Measurements from ENCODE around the gene MST1.

The MST1 gene

DNA sequence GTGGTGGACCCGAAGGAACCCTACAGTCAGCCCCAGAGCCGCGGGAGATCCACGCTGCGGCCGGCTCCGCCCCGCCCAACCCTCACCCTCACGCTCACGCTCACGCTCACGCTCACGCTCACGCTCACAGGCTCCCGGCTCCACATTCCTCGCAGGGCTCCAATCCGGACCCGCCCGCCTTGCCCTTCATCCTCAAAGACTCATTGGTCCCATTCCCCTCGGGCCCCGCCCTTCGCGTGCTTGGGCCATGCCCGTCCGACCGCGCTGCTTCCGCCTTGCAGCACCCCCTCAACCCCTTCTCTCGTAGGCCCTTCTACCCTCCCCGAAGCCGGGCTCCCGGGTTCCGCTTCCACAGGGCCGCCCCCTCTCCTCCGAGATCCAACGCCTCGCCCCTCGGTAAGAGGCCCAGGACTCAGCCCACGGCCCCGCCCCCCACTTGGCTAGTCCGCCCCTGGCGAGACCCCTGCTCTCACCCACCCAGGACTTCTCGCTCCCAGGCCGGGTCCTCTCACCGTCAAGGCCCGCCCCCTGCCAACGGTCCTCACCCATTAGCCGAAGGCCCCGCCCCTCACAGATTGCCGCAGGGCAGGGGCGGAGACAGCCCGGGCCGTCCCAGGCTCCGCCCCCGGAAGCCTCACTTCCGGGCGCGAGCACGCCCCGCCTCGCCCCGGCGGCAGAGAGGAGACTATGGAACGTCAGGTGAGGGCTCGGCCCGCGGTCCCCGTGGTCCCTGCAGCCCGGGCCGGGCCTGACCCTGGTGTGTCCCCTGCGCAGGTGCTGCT is 15.4 kb downstream of the MST1 start, which contains the start of gene APEH:
Gene APEH (plus strand): TSS at position 637 of the 782 bp plus-strand sequence. CDS start 51 bp downstream, at position 688.
- DNase-seq = no peak

DNA sequence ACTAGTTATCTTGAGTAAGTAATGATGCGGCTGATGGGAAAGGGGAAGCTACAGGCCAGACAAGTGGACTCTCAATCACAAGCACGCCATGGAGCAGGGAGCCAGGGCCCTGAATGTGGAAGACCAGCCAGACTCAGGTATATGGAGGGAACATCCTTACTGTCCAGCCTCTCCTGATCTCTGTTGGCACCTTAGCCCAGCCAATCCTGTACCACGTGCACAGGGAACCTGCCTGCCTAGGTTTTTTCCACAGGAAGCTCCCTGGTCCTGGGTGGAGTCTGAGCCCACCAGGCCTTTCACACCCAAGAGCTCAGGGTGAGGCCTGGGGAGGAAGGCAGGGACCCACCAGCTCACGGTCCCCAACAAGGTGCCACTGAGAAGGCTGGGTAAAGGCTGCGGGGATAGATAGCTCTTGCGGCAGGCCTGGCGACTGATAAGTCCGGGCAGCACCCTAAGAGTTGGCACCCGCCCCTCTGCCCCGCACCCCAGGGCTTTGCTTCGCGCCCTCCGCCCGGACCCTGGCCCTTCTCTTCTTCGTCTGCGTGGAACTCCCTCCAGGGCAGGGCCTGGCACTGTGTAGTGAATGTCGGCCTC is 16.1 kb downstream of the MST1 start:
- DNase-seq = no peak

DNA sequence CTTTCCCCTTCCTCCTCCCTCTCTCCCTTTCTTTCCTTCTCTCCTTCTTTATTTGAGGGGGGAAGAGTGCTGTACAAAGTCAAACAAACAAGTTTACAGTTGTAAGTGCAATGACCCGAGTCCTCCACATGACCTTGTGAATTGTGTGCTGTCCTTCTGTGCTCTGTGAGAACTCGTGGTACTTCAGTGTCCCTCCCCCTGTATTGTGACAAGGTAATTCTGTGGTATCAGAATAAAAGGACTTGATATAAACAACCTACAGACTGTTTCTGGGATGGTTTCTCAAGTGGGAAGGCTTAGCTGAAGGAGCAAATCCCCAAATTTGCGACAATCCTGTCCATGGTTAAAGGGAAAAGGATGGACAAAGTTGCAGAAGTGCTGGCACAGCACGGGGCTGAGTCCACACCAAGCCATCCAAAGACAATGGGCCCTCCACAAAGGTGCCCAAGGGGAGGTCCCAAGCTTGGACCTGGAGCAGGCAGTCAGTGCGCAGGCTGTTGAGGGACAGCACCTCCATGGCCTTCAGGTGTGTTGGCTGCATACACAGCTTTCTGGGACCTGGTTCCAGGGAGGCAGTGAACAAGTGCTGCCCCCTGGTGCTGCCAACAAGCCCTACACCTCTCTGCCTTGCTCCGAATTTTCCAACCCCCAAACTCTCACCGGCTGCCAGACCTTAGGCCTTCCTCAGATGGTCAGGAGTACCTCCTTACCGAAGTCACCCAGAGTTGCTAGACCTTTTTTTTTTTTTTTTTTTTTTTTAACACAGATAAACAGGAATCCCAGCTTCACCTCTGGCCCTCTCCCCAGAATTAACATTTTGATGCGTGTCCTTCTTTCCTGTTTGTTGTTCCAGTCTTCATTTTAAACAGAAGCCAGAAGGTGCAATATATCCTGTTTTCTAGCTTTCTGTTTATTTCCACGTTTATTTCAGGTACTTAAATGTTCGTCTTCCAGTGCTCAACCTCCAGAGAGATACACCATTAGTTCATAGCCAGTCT is 17.7 kb downstream of the MST1 start:
- no peak for DNase-seq

DNA sequence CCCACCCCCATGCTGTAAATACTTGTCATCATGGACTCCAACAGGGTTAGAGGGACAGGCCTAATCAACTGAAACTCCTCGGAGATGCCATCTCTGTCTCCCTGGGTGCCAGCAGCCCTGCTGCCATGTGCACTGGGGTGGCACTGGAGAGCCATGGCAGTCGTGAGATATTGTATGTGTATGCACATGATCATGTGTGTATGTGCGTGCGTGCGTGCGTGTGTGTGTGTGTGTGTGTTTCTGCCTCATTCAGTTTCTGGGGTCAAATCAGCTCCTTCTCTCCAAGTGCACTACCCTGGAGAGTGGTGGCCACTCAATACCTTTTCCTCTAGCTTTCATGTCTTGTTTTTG is 18.4 kb downstream of the MST1 start:
- DNase-seq = no peak

DNA sequence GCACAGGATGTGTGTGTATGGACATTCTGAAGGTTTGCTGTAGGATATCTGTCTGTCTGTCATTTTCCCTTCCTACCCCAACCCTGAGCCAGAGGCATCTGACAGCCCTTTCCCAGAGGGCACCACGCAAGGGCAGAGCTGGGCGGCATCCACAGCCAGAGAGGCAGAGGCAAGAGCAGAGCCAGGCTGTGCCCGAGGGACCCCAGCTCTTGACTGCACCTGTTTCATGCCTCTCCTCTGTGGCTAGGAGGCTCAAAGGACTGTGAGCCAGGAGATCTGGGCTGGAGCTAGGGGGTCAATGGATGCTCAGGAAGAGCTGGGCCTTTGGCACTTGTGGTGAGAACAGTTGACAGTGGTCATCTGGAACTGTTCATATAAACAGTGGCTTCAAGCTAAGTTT is 19.9 kb downstream of the MST1 start:
- DNase-seq = no peak

DNA sequence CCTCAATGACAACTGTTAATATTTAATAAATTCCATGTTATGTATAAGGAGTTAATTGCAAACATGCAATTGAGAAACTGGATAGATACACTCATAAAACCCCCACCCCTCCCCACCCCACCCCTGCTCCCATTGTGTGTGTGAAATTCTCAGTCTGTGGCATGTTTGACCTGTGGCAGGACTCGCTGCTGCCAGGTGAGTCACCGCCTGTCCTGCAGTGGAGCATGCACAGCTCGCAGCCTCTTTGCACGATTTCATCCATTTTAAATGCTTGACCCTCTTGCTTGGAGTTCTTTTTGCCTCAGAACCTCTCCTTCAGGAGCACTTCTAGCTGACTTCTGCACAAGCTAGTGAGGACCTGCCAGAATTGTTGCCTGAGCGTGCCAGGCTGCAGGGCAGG is 20.4 kb downstream of the MST1 start:
- DNase-seq = no peak

DNA sequence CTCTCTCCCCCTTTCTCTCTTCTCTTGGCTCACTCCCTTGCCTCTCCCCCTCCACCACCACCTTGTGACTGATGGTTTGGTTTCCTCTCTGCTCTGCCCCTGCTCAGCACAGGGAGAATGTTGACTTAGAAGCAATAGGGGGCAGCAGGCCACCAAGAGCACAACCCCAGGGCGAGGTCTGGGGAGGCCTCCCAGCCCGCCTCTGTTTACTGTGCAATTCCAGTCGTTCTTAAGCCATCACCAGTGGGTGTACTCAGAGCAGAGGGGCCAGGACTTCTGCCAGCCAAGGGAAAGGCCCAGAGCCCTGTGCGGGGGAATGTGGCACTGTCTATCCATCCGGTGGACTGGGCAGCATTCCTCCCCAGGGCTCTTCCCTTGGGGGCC is 20.9 kb downstream of the MST1 start:
- no peak for DNase-seq

DNA sequence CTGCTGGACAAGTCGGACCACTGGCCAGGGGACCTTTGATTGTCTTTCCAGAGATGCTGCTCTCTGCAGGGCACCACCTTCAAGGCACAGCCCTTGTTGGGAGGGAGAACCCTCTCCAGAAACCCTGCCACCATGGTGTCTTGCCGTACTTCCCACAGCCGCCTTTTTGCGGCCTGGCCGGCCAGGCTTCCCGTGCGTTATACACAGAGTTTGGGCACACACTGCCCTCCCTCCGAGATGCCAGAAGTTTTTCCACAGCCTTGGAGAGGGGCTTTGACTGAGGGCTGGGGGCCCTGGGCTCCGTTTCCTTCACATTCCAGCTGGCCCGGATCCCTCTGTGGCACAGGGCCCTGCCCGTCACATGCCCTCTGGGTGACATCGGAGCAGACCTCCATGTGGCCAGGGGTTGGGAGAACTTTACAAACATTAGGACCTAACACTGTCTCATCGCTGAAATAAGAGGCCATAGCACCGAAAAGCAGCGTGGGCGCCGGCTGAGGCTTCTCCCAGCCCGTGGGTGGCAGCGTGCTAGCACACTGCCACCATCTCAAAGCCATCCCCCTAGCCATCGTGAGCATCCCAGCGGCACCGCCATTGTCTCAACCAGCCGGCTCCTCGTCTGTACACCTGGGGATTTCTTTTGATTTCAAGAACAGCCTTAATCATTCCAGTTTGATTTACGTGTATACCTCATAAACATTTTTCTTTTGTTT is 21.4 kb downstream of the MST1 start:
- DNase-seq = no peak

DNA sequence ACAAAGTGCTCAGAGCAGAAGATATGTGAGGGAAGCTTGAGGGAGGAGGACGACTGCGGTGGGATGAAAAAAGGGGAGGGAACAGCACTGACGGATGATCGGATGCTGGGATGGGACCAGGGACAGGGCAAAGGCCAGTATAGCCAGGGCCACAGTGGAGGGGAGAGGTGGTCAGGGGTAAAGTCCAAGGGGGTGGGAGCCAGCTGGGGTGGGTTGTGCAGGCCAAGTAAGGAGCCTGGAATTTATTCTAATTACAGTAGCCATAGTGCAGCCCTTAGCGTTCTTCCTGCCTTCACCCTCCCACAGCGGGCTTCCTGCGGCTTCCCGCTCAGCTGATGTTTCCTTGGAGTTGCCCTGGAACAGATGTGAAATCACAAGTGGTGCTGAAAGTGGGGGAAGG is 22.7 kb downstream of the MST1 start:
- no peak for DNase-seq

DNA sequence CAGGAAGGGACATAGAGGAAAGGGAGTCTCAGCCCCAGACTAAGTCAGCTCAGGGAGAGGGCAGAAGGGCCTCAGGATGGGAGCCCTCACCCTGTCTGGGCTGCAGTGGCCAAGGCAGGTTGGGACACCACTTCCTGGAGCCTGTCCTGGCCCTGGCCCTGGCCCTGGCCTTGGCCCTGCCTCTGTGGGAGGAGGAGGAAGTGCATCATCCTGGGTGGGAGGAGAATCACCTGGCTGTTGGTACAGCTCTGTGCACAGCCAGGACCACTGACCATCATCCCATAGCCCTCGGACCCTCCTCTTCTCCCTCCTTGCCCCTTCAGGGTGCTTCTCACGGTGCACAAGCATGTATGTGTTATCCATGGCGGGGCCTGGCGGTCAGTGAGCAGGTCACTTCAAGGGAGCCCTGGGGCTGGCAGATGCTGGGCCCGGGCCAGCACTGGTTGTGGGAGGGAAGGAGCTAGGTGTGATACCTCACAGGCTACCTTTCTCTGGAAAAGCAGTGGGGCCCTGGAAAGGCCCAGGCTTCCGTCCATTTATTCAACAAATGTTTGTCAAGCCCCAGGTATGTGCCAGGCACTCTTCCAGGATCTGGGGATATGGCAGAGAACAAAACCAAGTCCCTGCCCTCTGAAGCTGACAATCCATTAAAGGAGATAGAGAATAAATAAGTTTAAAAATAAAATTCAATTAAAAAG is 23.3 kb downstream of the MST1 start:
- DNase-seq = no peak

DNA sequence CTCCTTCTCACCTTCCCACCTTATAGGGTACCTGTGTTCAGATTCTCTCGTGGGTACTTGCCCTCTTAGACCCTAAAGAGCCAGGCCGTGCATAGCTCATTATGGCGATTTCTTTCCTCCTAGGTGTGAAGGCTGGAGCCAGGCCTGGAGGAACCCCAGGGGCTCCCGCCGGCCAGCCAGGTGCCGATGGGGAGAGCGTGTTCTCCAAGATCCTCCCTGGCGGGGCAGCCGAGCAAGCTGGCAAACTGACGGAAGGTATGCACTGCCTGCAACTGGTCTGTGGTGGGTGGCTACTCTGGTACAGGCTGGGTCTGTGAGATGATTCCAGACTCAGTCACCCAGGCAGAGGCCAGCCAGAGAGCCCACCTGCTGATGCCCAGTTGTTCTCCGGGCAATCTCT is 25.0 kb downstream of the MST1 start:
- no peak for DNase-seq

DNA sequence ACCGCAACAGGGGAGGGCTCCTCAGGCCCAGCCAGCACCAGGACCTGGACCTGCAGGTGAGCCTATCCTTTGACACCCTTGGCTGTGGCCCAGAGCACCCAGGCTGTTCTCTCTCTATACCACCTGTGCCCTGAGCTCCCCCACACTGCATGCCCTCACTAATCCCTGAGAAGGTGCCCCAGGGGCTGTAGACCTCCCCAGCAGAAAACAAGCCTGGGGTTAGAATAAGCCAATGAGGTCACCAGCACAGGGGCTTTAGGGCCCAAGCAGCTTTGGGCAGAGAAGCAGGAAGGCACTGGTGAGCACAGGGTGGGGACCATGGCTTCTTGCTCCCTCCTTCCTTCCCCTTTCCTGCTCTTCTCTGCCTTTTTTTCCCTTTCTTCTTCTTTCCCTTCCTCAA is 25.4 kb downstream of the MST1 start:
- no peak for DNase-seq

DNA sequence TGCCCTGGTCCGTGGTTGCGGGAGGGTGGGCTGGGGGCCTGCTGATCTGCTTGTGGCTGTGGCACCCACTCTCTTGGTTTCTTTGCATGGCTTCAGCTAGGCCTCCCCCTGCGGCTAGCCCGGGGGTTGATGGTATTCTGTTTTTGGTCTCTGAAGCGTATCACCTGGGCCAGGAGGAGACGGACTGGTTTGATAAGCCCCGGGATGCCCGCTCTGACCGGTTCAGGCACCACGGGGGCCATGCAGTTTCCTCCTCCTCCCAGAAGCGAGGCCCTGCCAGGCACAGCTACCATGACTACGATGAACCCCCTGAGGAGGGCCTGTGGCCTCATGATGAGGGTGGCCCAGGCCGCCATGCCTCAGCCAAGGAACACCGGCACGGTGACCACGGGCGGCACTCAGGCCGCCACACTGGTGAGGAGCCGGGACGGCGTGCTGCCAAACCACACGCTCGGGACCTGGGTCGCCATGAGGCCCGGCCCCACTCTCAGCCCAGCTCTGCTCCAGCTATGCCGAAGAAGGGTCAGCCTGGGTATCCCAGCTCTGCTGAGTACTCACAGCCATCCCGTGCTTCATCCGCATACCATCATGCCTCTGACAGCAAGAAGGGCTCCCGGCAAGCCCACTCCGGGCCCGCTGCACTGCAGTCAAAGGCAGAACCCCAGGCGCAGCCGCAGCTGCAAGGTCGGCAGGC is 26.4 kb downstream of the MST1 start:
- no peak for DNase-seq

DNA sequence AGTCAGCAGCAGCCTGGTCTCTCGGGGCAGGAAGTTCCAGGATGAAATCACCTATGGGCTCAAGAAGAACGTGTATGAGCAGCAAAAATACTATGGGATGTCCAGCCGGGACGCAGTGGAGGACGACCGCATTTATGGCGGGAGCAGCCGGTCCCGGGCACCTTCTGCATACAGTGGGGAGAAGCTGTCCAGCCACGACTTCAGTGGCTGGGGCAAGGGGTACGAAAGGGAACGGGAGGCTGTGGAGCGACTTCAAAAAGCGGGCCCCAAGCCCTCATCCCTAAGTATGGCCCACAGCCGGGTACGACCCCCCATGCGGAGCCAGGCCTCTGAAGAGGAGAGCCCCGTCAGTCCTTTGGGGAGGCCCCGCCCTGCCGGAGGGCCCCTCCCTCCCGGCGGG is 27.3 kb downstream of the MST1 start:
- no peak for DNase-seq

DNA sequence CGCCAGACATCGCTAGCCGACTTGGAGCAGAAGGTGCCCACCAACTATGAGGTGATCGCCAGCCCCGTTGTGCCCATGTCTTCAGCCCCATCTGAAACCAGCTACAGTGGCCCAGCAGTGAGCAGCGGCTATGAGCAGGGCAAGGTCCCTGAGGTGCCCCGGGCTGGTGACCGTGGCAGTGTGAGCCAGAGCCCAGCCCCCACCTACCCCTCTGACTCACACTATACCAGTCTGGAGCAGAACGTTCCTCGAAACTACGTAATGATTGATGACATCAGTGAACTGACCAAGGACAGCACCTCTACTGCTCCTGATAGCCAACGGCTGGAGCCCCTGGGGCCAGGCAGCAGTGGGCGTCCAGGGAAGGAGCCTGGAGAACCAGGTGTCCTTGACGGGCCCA is 28.0 kb downstream of the MST1 start:
- no peak for DNase-seq

DNA sequence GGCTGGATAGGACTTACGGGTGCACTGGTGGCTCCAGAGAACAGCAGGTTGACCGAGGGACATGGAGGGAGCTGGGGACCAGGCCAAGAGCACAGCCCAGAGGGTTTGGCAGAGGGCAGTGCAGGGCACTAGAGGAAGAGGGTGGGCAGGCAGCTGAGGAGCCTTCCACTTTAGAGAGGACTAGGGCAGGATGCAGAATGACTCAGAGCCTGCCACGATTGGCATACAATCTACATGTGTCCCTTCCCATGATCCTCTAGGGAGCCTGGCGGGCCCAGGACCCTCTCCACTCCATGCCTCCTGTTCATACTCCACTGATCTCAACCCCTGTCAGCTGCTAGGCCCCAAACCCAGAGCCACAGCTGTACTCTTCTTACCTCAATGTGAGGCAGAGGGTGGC is 29.5 kb downstream of the MST1 start:
- no peak for DNase-seq

DNA sequence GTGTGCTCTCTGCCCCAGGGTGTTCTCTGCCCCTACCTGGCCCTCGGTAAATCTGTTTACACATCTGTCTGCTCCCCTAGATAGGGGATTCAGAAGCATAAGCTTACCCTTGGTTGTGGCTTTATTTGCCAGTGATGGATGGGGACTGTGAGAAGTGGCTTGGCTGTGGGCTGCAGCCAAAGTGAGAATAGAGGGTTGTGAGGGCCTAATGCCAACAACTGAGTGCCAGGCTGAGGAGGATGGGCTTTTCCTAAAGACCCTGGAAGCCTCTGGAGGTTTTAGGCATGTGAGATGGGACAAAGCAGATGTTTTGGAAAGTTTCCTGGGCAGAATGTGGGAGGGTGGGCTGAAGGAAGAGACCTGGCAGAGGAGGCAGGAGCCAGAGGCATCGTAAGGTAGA is 30.6 kb downstream of the MST1 start:
- DNase-seq = no peak

DNA sequence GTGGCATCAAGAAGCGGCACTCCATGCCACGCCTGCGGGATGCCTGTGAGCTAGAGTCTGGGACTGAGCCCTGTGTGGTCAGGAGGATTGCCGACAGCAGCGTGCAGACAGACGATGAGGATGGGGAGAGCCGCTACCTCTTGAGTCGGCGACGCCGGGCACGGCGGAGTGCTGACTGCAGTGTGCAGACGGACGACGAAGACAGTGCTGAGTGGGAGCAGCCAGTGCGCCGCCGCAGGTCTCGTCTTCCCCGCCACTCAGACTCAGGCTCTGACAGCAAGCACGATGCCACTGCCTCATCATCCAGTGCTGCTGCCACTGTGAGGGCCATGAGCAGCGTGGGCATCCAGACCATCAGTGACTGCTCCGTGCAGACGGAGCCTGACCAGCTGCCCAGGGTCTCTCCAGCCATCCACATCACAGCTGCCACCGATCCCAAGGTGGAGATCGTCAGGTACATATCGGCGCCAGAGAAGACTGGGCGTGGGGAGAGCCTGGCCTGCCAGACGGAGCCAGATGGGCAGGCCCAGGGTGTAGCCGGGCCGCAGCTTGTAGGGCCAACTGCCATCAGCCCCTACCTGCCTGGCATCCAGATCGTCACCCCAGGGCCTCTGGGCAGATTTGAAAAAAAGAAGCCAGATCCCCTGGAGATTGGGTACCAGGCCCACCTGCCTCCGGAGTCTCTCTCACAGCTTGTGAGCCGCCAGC is 31.9 kb downstream of the MST1 start:
- DNase-seq = no peak

DNA sequence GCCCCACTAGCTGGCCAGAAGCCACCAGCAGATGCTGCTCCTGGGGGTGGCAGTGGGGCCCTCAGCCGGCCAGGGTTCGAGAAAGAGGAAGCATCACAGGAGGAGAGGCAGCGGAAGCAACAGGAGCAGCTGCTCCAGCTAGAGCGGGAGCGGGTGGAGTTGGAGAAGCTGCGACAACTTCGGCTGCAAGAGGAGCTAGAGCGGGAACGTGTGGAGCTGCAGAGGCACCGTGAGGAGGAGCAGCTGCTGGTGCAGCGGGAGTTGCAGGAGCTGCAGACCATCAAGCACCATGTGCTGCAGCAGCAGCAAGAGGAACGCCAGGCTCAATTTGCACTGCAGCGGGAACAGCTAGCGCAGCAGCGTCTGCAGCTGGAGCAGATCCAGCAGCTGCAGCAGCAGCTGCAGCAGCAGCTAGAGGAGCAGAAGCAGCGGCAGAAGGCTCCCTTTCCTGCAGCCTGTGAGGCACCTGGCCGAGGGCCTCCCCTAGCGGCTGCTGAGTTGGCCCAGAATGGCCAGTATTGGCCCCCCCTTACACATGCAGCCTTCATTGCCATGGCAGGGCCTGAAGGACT is 32.6 kb downstream of the MST1 start:
- DNase-seq = no peak

DNA sequence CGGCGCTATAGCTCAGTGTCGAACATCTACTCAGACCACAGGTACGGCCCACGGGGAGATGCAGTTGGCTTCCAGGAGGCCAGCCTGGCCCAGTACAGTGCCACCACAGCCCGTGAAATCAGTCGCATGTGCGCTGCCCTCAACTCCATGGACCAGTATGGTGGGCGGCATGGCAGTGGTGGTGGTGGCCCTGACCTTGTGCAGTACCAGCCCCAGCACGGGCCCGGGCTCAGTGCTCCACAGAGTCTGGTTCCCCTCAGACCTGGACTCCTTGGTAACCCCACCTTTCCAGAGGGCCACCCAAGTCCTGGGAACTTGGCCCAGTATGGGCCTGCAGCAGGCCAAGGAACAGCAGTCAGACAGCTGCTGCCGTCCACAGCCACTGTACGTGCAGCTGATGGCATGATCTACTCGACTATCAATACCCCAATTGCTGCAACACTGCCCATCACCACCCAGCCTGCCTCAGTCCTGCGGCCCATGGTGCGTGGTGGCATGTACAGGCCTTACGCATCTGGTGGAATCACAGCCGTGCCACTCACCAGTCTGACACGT is 33.5 kb downstream of the MST1 start:
- DNase-seq = no peak

All from SIG-M5 (cell line).